Bronchus fibroblast of lung (primary cell): Measurements from ENCODE around the gene KIR2DL1. TPM values are rescaled to one million over a fixed set of nuclear protein-coding genes. Genes with fewer than 3 reads are reported as not detected.

Experiments used
- total RNA-seq: library from RNA; depleted of rRNA; stranded (reverse); fragments of >200 nt; gene quantifications from 2 replicates; pipeline ENCODE4 v1.2.3, GENCODE V29; 2015

KIR2DL1 gene
- total RNA-seq = not detected in 2 replicates

DNA sequence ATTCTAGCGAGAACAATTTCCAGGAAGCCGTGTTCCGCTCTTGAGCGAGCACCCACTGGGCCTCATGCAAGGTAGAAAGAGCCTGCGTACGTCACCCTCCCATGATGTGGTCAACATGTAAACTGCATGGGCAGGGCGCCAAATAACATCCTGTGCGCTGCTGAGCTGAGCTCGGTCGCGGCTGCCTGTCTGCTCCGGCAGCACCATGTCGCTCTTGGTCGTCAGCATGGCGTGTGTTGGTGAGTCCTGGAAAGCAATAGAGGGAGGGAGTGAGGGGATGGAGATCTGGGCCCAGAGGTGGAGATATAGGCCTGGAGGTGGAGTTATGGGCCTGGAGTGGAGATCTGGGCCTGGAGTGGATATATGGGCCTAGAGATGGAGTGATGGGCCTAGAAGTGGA is at the start of gene KIR2DL1:
KIR2DL1 (plus strand) TSS at position 148 of the 400 bp plus-strand sequence; CDS start at position 206, 58 bp downstream.

GRCh38 chr19:54724142-54724541 is 45.5 kb upstream of the KIR2DL1 start, which contains the start of gene KIR3DL3:
Gene KIR3DL3, plus strand, starts transcription at chr19:54724442. Its CDS starts 55 bp downstream, at chr19:54724497.

GRCh38 chr19:54738306-54738705 is 31.3 kb upstream of the KIR2DL1 start, which contains the start of gene KIR2DL3:
Gene KIR2DL3, plus strand, starts transcription at chr19:54738513. Its CDS starts 33 bp downstream, at chr19:54738546.

GRCh38 chr19:54803410-54803809 is 33.8 kb downstream of the KIR2DL1 start, which contains the start of gene KIR2DL4:
Gene KIR2DL4, plus strand, starts transcription at chr19:54803610. Its CDS starts 42 bp downstream, at chr19:54803652.

DNA sequence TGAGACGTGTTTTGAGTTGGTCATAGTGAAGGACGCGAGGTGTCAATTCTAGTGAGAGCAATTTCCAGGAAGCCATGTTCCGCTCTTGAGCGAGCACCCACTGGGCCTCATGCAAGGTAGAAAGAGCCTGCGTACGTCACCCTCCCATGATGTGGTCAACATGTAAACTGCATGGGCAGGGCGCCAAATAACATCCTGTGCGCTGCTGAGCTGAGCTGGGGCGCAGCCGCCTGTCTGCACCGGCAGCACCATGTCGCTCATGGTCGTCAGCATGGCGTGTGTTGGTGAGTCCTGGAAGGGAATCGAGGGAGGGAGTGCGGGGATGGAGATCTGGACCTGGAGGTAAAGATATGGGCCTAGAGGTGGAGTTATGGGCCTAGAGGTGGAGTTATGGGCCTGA is 46.7 kb downstream of the KIR2DL1 start, which contains the start of gene KIR3DL1:
KIR3DL1 (plus strand) TSS at position 218 of the 400 bp plus-strand sequence.

DNA sequence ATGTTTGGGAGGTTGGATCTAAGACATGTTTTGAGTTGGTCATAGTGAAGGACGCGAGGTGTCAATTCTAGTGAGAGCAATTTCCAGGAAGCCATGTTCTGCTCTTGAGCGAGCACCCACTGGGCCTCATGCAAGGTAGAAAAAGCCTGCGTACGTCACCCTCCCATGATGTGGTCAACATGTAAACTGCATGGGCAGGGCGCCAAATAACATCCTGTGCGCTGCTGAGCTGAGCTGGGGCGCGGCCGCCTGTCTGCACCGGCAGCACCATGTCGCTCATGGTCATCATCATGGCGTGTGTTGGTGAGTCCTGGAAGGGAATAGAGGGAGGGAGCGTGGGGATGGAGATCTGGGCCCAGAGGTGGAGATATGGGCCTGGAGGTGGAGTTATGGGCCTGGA is 62.9 kb downstream of the KIR2DL1 start, which contains the start of gene KIR2DS4:
KIR2DS4 (plus strand) TSS at position 181 of the 400 bp plus-strand sequence.

Other genes with a start within 250 kb of the KIR2DL1 start
- gene LILRA2, start 196.0 kb upstream of the KIR2DL1 start, total RNA-seq = not detected in 2 replicates
- not detected in 2 replicates for gene LILRA1, start 176.2 kb upstream of the KIR2DL1 start, total RNA-seq
- gene LILRB1, start 139.3 kb upstream of the KIR2DL1 start, total RNA-seq = not detected in 2 replicates
- not detected in 2 replicates for gene LILRB4, start 106.8 kb upstream of the KIR2DL1 start, total RNA-seq
- not detected in 2 replicates for gene KIR3DL3, start 45.4 kb upstream of the KIR2DL1 start, total RNA-seq
- gene KIR2DL3, start 31.3 kb upstream of the KIR2DL1 start, total RNA-seq = not detected in 2 replicates
- not detected in 2 replicates for gene KIR2DL4, start 33.8 kb downstream of the KIR2DL1 start, total RNA-seq
- not detected in 2 replicates for gene KIR3DL1, start 46.7 kb downstream of the KIR2DL1 start, total RNA-seq
- not detected in 2 replicates for gene KIR2DS4, start 62.9 kb downstream of the KIR2DL1 start, total RNA-seq
- not detected in 2 replicates for gene KIR3DL2, start 80.7 kb downstream of the KIR2DL1 start, total RNA-seq
- gene FCAR, start 104.4 kb downstream of the KIR2DL1 start, total RNA-seq = not detected in 2 replicates
- not detected in 2 replicates for gene NCR1, start 136.4 kb downstream of the KIR2DL1 start, total RNA-seq
- gene NLRP7, start 177.7 kb downstream of the KIR2DL1 start, total RNA-seq = not detected in 2 replicates
- gene NLRP2, start 196.6 kb downstream of the KIR2DL1 start, total RNA-seq = under 0.01 and 0.34 TPM in 2 replicates